Coronary artery (tissue), 2 donors: ENCODE measurements around the gene USP5.
"Not testable (repeated sequence)": the region's sequence is repeated elsewhere in the genome, so short reads cannot be mapped to it uniquely, and the experiment has no call there.

Source experiments
- DNase-seq: peaks from one replicate; pipeline ENCODE4 v3.0.0-alpha.2; 2017; ENCODE audit warnings: low spot score
- H3K27ac ChIP-seq, 2 donors: fragments of 200-600 bp; sonication (generic); one replicate each; pipeline ENCODE4 v1.5.1; 2016 to 2019
- H3K4me3 ChIP-seq: fragments of 200-600 bp; sonication (generic); 2 replicates; pipeline ENCODE4 v1.5.1; 2016; ENCODE audit warnings: mild to moderate bottlenecking, moderate library complexity
- TF ChIP-seq, protein P1 (sequence below): fragments of 200-600 bp; sonication (generic); IDR thresholded peaks from one replicate; pipeline ENCODE4 v1.5.1; 2019; ENCODE audit warnings: antibody characterized with exemption

The USP5 gene

DNA sequence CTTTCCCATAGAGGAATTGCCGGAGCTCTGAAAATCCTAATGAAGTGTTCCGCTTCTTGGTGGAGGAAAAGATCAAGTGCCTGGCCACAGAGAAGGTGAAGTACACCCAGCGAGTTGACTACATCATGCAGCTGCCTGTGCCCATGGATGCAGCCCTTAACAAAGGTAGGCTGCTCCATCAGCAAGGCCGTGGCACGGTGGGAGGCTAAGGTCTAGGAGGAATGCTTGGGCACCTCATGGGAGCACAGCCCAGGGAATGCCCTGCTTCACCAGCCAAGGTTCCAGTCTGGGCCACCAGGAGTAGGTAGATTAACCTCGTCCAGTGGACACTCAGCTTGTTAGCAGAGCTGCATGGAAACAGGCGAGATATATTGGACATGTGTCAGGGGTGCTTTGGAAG is 9.0 kb downstream of the USP5 start:
- Histone ChIP-seq H3K27ac (no peak overlapping the region), H3K4me3 (no peak overlapping the region)
- TF ChIP-seq, protein P1, sequence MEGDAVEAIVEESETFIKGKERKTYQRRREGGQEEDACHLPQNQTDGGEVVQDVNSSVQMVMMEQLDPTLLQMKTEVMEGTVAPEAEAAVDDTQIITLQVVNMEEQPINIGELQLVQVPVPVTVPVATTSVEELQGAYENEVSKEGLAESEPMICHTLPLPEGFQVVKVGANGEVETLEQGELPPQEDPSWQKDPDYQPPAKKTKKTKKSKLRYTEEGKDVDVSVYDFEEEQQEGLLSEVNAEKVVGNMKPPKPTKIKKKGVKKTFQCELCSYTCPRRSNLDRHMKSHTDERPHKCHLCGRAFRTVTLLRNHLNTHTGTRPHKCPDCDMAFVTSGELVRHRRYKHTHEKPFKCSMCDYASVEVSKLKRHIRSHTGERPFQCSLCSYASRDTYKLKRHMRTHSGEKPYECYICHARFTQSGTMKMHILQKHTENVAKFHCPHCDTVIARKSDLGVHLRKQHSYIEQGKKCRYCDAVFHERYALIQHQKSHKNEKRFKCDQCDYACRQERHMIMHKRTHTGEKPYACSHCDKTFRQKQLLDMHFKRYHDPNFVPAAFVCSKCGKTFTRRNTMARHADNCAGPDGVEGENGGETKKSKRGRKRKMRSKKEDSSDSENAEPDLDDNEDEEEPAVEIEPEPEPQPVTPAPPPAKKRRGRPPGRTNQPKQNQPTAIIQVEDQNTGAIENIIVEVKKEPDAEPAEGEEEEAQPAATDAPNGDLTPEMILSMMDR: no peak
- DNase-seq: no peak

DNA sequence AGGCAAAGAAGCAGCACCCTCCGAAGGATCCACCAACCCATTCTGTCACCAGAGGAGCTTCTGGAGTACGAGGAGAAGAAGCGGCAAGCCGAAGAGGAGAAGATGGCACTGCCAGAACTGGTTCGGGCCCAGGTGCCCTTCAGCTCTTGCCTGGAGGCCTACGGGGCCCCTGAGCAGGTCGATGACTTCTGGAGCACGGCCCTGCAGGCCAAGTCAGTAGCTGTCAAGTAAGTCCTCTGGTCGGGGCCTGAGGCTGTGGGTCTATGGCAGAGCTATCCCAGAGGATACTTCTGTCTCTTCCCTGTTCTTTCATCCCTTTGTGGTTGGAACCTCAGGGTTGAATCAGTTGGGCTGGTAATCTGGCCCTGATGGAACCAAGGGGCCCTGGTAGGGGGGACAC is 9.4 kb downstream of the USP5 start:
- H3K27ac ChIP-seq: no peak overlapping the region
- no peak for DNase-seq
- no peak overlapping the region for H3K4me3 ChIP-seq
- TF ChIP-seq, protein P1: no peak

DNA sequence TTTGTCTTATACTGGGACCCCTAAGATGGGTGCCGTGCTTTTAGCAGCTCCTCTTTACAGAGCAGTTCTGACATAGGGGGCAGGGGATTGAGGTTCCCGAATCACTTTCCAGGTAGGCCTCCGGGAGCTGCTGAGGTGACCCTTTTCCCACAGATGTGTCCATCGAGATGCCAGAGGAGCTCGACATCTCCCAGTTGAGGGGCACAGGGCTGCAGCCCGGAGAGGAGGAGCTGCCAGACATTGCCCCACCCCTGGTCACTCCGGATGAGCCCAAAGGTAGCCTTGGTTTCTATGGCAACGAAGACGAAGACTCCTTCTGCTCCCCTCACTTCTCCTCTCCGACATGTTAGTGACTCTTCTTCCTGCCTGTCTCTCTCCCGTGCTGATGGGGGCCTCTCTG is 11.1 kb downstream of the USP5 start:
- no peak overlapping the region for H3K27ac ChIP-seq
- TF ChIP-seq, protein P1: no peak
- no peak for DNase-seq
- no peak overlapping the region for H3K4me3 ChIP-seq

DNA sequence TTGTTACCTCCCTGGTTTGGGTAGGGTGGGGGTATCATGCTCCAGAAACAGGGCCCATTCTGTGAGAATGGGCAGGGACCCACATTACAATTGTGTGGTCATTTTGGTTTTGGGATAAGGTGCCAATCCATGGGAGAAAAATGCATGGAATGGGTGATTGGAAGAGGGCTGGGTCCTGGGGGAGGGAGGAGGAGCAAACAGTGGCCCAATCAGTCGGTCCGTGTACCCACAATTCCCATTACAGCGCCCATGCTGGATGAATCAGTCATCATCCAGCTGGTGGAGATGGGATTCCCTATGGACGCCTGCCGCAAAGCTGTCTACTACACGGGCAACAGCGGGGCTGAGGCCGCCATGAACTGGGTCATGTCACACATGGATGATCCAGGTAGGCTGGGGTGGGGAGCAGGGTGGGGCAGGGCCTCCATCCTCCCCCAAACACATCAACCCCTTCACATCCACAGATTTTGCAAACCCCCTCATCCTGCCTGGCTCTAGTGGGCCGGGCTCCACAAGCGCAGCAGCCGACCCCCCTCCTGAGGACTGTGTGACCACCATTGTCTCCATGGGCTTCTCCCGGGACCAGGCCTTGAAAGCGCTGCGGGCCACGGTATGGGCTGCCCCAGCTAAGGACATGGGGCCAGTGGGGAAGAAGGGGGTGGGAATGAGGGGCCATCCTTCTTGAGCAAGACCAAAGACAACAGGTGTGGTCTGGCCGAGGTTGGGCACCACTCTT is 11.8 kb downstream of the USP5 start:
- DNase-seq: no peak
- Histone ChIP-seq H3K4me3 (no peak overlapping the region), H3K27ac (no peak overlapping the region)
- TF ChIP-seq, protein P1: no peak

DNA sequence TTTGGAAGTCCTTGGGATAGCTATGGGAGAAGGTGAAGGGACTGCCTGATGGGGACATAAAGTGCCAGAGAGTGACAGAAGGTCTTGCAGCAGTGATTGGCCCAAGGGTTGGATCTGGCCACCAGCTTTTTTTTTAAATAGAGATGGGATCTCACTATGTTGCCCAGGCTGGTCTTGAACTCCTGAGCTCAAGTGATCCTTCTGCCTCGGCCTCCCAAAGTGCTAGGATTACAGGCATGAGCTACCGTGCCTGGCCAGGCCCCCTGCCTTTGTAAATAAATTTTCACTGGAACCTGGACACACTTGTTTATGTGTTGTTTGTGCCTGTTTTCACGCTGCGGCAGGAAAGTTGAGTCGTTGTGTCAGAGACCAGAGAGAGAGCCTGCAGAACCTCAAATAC is 13.4 kb downstream of the USP5 start:
- not testable (repeated sequence) for DNase-seq, H3K27ac ChIP-seq

DNA sequence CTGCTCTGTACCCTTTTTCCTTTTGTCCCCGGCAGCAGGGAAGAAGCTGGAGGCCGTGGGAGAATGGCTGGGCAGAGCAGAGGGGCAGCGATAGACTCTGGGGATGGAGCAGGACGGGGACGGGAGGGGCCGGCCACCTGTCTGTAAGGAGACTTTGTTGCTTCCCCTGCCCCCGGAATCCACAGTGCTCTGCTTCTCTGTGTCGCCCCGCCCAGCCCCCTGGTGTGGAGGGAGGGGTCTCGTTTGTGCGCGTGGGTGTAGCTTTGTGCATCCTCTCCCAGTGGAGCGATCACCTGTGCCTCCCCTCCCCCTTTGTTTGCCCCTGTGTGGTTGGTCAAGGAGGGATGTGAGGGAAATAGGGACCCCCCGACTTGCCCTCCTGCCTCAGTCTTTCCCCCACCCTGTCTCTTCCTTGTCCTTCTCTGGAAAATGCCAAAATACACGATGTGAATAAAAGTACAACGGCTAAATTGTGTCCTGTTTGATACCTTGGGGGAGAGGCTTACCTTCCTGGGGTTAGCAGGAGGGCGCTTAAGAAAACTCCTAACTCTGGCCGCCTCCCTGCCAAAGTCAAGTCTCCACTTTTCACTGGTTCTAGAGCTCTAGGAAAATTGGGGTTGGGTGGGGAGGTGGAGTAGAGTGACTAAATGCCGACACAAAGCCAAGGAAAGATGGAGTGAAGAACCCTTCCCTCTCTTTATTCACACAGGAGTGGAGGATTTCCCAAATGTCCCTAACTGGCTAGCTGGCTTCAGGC is 14.4 kb downstream of the USP5 start:
- no peak for DNase-seq

More for the DNA sequence above, 13.4 kb downstream of the USP5 start:
- H3K4me3 ChIP-seq: not testable (repeated sequence)

DNA sequence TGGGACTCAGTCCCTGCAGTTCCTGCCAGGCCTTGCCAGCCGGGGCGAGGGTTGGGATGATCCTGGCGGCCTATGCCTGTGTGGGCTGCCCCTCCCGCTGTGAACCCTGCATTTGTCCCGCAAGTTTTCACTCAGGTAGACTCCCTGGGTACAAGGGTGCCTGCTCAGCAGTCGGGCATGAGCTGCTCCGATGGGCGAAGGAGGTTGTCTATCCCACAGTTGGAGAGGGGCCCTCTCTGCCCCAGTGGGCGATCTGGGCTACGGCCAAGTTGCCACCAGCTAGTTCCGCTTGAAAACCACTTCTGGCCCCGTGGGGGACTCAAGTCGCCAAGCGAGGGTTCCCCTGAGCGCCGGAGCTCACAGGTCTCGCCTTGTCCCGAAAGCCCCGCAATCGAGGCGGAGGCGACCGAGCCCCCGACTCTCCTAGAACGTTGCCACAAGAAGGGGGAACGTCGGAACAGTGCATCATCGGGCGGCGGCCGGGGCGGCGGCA is 15.0 kb downstream of the USP5 start:
- peak overlapping the region; percentile 93 to 99 for H3K27ac ChIP-seq
- peak; percentile 92 for DNase-seq
- H3K4me3 ChIP-seq: peak overlapping the region; percentile 81
- TF ChIP-seq, protein P1: no peak

More for the DNA sequence above, 14.4 kb downstream of the USP5 start:
- Histone ChIP-seq H3K4me3 (peak overlapping the region; percentile 81), H3K27ac (peak overlapping the region; percentile 93 to 99)
- TF ChIP-seq, protein P1: no peak
